Measurements from ENCODE around the gene KDF1.

DNA sequence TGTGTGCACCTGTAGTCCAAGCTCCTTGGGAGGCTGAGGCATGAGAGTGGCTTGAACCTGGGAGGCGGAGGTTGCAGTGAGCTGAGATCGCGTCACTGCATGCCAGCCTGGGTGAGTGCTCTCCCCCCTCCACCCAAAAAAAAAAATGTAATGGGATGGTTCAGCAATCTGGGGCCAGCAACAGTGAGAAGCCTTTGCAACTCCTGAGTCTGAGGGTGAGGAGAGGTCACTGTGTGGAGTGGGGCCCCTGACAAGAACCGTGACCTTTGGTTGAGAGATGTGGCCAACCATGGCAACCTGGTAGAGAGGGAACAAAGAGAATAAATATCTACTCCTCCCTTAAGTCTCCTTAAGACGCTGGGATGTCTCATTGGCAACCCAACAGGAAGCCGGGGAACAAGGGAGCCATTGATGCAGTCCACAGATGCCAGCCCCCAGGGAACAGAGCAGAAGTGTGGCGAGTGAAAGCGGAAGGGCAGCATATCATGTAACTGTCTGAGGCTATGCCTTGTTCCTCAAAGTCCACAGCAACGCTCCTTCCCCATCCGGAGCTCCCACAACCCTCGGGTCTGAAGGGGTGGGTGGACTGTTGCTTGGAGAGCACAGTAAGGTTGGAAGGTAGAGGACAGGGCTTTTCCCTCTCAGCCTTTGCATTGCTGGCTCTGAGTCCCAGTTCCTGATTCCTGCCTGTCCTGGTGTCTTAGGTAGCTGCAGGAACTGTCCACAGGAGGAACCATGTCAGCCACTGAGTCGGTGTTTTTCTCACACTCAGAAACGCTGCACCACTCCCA lies 41.5 kb upstream of the KDF1 start:
- TF ChIP-seq, protein P1, sequence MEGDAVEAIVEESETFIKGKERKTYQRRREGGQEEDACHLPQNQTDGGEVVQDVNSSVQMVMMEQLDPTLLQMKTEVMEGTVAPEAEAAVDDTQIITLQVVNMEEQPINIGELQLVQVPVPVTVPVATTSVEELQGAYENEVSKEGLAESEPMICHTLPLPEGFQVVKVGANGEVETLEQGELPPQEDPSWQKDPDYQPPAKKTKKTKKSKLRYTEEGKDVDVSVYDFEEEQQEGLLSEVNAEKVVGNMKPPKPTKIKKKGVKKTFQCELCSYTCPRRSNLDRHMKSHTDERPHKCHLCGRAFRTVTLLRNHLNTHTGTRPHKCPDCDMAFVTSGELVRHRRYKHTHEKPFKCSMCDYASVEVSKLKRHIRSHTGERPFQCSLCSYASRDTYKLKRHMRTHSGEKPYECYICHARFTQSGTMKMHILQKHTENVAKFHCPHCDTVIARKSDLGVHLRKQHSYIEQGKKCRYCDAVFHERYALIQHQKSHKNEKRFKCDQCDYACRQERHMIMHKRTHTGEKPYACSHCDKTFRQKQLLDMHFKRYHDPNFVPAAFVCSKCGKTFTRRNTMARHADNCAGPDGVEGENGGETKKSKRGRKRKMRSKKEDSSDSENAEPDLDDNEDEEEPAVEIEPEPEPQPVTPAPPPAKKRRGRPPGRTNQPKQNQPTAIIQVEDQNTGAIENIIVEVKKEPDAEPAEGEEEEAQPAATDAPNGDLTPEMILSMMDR (IDR thresholded peaks at IDR 0.05), result no peak
- TF ChIP-seq POLR2A (IDR thresholded peaks at IDR 0.05) (peak in 2 of 4 donors; percentile 14 to 39), POLR2AphosphoS5 (IDR thresholded peaks at IDR 0.05) (peak in 2 of 3 donors; percentile 38 to 58), EP300 (IDR thresholded peaks at IDR 0.05) (no peak)

All from stomach (tissue), 4 donors.